T-cell (primary cell): Measurements from ENCODE around the gene MOB3B. TPM values are rescaled to one million over a fixed set of nuclear protein-coding genes. Genes with fewer than 3 reads are reported as not detected.
A peak's percentile ranks its signal among the peaks of the same experiment; 100 is the strongest.

ENCODE experiments used
- ATAC-seq, 4 experiments: fragments of 200-7000 bp in 3 of 4; fragments of 150-1000 bp in 1 of 4; cut with Tn5 transposase; replicated peaks in 1 of 4; 1 replicate in 3 of 4; 2 replicates in 1 of 4; pipeline ENCODE4 v1.10.0; 2021; ENCODE audit warnings: moderate library complexity in 3 of 4, mild to moderate bottlenecking in 2 of 4, moderate number of reproducible peaks in 1 of 4
- CTCF ChIA-PET, 2 donors: fragments of 300-600 bp; sonication (Branson Sonifier 250); formaldehyde crosslinking; loops; one replicate each; lab custom pipeline; 2022; ENCODE audit warnings: antibody characterized with exemption in 2 of 2; lab: Charles Lee
- POLR2A ChIA-PET, 2 donors: fragments of 300-600 bp; sonication (Branson Sonifier 250); formaldehyde crosslinking; loops; one replicate each; lab custom pipeline; 2022; ENCODE audit warnings: antibody characterized with exemption in 2 of 2; lab: Charles Lee
- DNase-seq, 35 experiments: peaks; one replicate each; pipeline versions ENCODE4 v3.0.0 to v3.0.0-alpha.2; 2013 to 2023
- H3K27ac ChIP-seq: one replicate; pipeline ENCODE4 v1.5.1; 2013; ENCODE audit warnings: low read length
- H3K27me3 ChIP-seq, 2 experiments: replicated peaks in 1 of 2; 1 replicate in 1 of 2; 2 replicates in 1 of 2; pipeline versions ENCODE4 v1.6.1 to v1.7.0; 2013; ENCODE audit warnings: low read length in 1 of 2, mixed read lengths in 1 of 2; ENCODE audit not compliant: control insufficient read depth in 2 of 2, insufficient read depth in 2 of 2; ENCODE audit errors: extremely low read depth in 1 of 2
- H3K36me3 ChIP-seq, 2 donors: 1 replicate in 1 of 2; 2 replicates in 1 of 2; pipeline versions ENCODE4 v1.6.1 to v1.7.0; 2013; ENCODE audit warnings: low read length in 1 of 2; ENCODE audit not compliant: control insufficient read depth in 2 of 2, insufficient read depth in 1 of 2; ENCODE audit errors: extremely low read depth in 1 of 2
- H3K4me1 ChIP-seq, 2 experiments: 1 replicate in 1 of 2; 2 replicates in 1 of 2; pipeline versions ENCODE4 v1.6.1 to v1.7.0; 2013; ENCODE audit warnings: low read length in 2 of 2, mixed read lengths in 1 of 2; ENCODE audit not compliant: insufficient read depth in 2 of 2, control insufficient read depth in 1 of 2; ENCODE audit errors: extremely low read depth in 1 of 2
- H3K4me3 ChIP-seq, 2 donors: 1 replicate in 1 of 2; 2 replicates in 1 of 2; pipeline versions ENCODE4 v1.5.1 to v1.7.0; 2013; ENCODE audit warnings: mild to moderate bottlenecking in 2 of 2, low read length in 1 of 2, moderate library complexity in 1 of 2; ENCODE audit not compliant: control insufficient read depth in 1 of 2; ENCODE audit errors: extremely low read depth in 1 of 2
- H3K9me3 ChIP-seq: 2 replicates; pipeline ENCODE4 v1.7.0; 2013
- H3K27ac Mint-ChIP-seq, 2 donors: one replicate each; pipeline ENCODE4 v1.8.0; 2020 to 2021; ENCODE audit warnings: mild to moderate bottlenecking in 2 of 2, mixed read lengths in 2 of 2
- H3K27me3 Mint-ChIP-seq, 2 donors: one replicate each; pipeline ENCODE4 v1.8.0; 2021 to 2022; ENCODE audit warnings: mixed read lengths in 2 of 2
- H3K36me3 Mint-ChIP-seq: one replicate; pipeline ENCODE4 v1.8.0; 2021; ENCODE audit warnings: mixed read lengths
- H3K4me1 Mint-ChIP-seq, 3 donors: one replicate each; pipeline ENCODE4 v1.8.0; 2020 to 2022; ENCODE audit warnings: mixed read lengths in 3 of 3, mild to moderate bottlenecking in 1 of 3
- H3K4me3 Mint-ChIP-seq, 3 donors: one replicate each; pipeline ENCODE4 v1.8.0; 2020 to 2022; ENCODE audit warnings: mild to moderate bottlenecking in 3 of 3, mixed read lengths in 3 of 3, moderate library complexity in 3 of 3
- H3K9me3 Mint-ChIP-seq, 3 donors: one replicate each; pipeline ENCODE4 v1.8.0; 2020 to 2022; ENCODE audit warnings: mixed read lengths in 3 of 3
- WGBS: methylation state at CpG from one replicate; pipeline ENCODE4 v1.1.5; 2013; ENCODE audit warnings: missing lambda C conversion rate; ENCODE audit not compliant: insufficient coverage; 5-methylcytosine and 5-hydroxymethylcytosine counted together
- total RNA-seq, 35 experiments: library from RNA in 6 of 35; stranded (reverse) in 6 of 35; fragments of 120-200 nt in 1 of 35; gene quantifications; one replicate each; pipeline versions ENCODE4 v1.2.1 to v1.2.4 and lab custom pipeline; 2013 to 2026

MOB3B gene
- total RNA-seq, 5 donors from 2014 or later (not counting 1 experiment from before 2014, with no cell fraction given): 0.40 to 0.72 (median 0.56) TPM

DNA sequence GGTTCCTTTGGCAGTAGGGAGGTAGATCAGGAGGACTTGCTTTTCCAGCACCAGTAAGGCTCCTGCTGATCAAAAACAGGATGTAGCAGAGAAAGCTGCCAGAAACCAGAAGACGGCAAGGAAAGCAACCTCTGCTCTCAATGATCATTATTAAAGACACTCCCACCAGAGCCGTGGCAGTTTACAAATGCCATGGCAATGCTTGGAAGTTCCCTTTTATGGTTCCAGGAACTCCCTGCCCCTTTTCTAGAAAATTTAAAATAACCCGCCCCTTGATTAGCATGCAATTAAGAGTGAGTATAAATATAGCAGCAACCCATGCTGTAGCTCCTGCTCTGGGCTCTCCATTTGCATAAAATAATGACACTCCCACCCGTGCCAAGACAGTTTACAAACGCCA lies 248.8 kb downstream of the MOB3B start:
- no peak for ATAC-seq
- DNase-seq: no peak
- Histone ChIP-seq H3K4me3 (no peak overlapping the region), H3K9me3 (no peaks in the 10 kb centered on the region), H3K36me3 (no peaks in the 10 kb centered on the region), H3K4me1 (no peaks in the 10 kb centered on the region), H3K27me3 (peaks cover 0 to 8% of the 10 kb centered on the region in 2 experiments), H3K27ac (no peak overlapping the region)
- ChIA-PET POLR2A (no interaction called here), CTCF (interaction anchor here in 1 of 2 donors (1.4 kb wide), 1 partner anchor 11 kb away, joined by 3 read pairs; no protein-coding TSS in a partner anchor)
- Mint-ChIP-seq H3K36me3 (no peaks in the 10 kb centered on the region), H3K4me3 (no peak overlapping the region), H3K27ac (no peak overlapping the region), H3K4me1 (no peaks in the 10 kb centered on the region), H3K27me3 (peaks cover 7 to 13% of the 10 kb centered on the region in 2 donors), H3K9me3 (no peaks in the 10 kb centered on the region)
- no CpG with 5 or more reads among the region's 5 CpGs for WGBS

DNA sequence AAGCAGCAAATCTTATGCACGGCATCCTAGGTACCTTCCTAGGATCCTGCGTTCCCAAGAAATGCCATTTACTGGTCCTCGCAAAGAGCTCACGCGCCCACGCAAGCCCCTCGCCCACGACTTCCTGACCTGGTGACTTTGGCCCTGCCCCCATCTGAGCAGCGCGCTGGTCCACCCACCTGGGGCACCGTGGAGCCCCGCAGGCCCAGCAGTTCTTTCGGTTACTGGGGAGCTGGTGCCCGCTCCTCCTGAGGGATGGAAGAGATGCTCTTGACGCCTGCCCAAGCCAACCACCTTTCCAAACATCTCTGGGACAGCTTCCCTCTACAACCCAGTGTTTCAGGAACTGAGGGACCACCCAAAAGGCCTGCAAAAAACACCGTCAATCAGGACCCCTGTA lies 249.4 kb downstream of the MOB3B start:
- no peaks in the 10 kb centered on the region for H3K4me1 ChIP-seq
- Mint-ChIP-seq H3K4me3 (no peak overlapping the region), H3K27me3 (peaks cover 7 to 11% of the 10 kb centered on the region in 2 donors), H3K9me3 (no peaks in the 10 kb centered on the region), H3K27ac (no peak overlapping the region), H3K36me3 (no peaks in the 10 kb centered on the region), H3K4me1 (no peaks in the 10 kb centered on the region)
- 89% methylated on average over 11 of the region's 16 CpGs for WGBS
- DNase-seq (no peak), ATAC-seq (no peak)
- no peak overlapping the region for H3K27ac ChIP-seq
- ChIA-PET CTCF (no interaction called here), POLR2A (no interaction called here)
- no peaks in the 10 kb centered on the region for H3K9me3 ChIP-seq
- peaks cover 0 to 8% of the 10 kb centered on the region in 2 experiments for H3K27me3 ChIP-seq
- H3K36me3 ChIP-seq: no peaks in the 10 kb centered on the region
- H3K4me3 ChIP-seq: no peak overlapping the region

DNA sequence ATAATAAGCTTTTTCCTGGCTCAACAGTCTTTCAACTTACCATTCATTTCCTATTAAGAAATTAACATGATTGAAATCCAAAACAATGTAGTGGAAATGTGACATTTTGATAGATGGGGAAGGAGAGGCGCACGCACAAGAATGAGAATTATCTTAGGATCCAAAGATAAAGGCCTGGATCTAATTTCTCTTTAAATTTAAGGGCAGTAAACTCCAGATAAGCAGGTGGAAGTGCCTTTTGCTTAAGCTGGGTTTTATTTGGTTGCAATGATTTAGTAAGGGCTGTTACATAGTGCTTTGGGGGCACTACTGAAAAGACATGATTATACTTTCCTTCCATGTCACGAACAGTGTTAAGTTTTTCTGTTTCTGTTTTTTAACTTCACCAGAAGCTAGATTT lies 250.0 kb downstream of the MOB3B start:
- H3K36me3 Mint-ChIP-seq: no peaks in the 10 kb centered on the region
- no peak overlapping the region for H3K4me3 ChIP-seq
- H3K27me3 ChIP-seq: peaks cover 0 to 8% of the 10 kb centered on the region in 2 experiments
- no peaks in the 10 kb centered on the region for H3K9me3 ChIP-seq
- no peaks in the 10 kb centered on the region for H3K4me1 ChIP-seq
- H3K27me3 Mint-ChIP-seq: peaks cover 7 to 11% of the 10 kb centered on the region in 2 donors
- H3K4me3 Mint-ChIP-seq: no peak overlapping the region
- H3K9me3 Mint-ChIP-seq: no peaks in the 10 kb centered on the region
- no peak overlapping the region for H3K27ac Mint-ChIP-seq
- POLR2A ChIA-PET: no interaction called here
- CTCF ChIA-PET: interaction anchor here in 1 of 2 donors (1.3 kb wide), 1 partner anchor 8 kb away, joined by 3 read pairs; no protein-coding TSS in a partner anchor
- DNase-seq (no peak), ATAC-seq (no peak)
- H3K4me1 Mint-ChIP-seq: no peaks in the 10 kb centered on the region
- H3K27ac ChIP-seq: no peak overlapping the region
- 94% methylated on average over 2 of the region's 3 CpGs for WGBS
- no peaks in the 10 kb centered on the region for H3K36me3 ChIP-seq

DNA sequence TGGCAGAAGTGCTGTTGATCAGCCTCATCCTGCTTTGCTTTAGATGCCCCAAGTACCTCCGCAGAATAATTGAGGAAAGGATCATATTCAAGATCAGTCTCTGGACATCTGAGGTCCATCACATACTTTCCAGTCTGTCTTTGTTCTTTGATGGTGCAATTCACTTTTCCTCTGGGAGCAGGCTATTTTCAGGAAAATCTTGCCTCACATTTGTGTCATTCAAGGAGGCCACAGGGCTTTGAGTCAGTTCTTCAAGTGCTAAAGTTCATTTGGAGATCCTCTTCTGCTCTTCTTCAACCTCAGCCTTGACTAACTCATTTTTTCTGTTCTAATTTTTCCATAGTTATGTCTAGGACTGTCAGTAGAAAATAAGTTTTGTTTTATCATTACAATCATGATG lies 251.2 kb downstream of the MOB3B start:
- H3K9me3 ChIP-seq: no peaks in the 10 kb centered on the region
- ChIA-PET POLR2A (no interaction called here), CTCF (no interaction called here)
- WGBS: no CpG with 5 or more reads among the region's 1 CpG
- no peak for ATAC-seq
- no peaks in the 10 kb centered on the region for H3K4me1 ChIP-seq
- Mint-ChIP-seq H3K36me3 (no peaks in the 10 kb centered on the region), H3K27me3 (peaks cover 7 to 11% of the 10 kb centered on the region in 2 donors), H3K27ac (no peak overlapping the region), H3K4me1 (no peaks in the 10 kb centered on the region), H3K9me3 (no peaks in the 10 kb centered on the region), H3K4me3 (no peak overlapping the region)
- H3K36me3 ChIP-seq: no peaks in the 10 kb centered on the region
- peaks cover 0 to 8% of the 10 kb centered on the region in 2 experiments for H3K27me3 ChIP-seq
- H3K27ac ChIP-seq: no peak overlapping the region
- DNase-seq: no peak
- H3K4me3 ChIP-seq: no peak overlapping the region

DNA sequence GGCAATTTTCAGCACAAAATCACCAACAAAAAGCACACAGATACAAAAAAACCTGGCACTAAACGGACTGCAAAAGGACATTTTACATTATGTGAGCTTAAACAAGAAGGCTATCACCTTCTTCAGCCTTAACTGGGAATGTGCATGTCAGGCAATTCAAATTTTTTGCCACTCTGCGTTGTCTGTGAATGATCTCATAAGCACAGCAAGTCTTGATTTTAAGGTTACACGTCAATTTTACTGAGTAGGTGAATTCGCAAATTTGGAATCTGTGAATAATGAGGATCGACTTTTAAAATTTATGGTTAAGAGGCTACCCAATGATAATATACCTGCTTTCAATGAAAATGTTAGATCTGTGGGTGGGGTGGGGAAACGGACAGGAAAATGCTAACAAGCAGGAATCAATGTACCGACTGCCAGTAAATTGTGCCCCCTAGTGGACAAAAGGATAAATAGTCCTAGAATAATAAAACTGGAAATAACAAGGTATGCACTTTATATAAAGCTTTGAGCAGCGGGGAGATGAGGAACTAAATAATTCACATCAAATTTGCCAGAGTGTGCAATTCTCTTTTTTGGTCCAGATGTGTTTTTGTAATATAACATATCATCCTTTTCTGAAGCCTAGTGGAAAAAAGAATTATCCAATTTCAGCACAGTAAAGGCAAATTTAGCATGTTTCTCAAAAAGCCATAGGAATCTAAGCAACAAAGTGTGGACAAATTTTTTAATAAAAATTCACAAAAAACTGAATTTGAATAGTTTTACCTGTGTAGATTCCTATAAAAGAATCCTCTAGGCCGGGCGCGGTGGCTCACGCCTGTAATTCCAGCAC lies 253.2 kb downstream of the MOB3B start:
- peaks cover under 1 to 8% of the 10 kb centered on the region in 2 donors for H3K27me3 Mint-ChIP-seq
- POLR2A ChIA-PET: no interaction called here
- no peak overlapping the region for H3K4me3 Mint-ChIP-seq
- WGBS: 0% methylated on average over 1 of the region's 12 CpGs
- CTCF ChIA-PET: interaction anchor here in 1 of 2 donors (0.6 to 0.7 kb wide), 3 partner anchors 13 to 29 kb away, joined by 3 read pairs; no protein-coding TSS in a partner anchor
- peak in 1 of 4 experiments; percentile 52 for ATAC-seq
- Histone ChIP-seq H3K4me3 (no peak overlapping the region), H3K27me3 (peaks cover 0 to 8% of the 10 kb centered on the region in 2 experiments), H3K4me1 (no peaks in the 10 kb centered on the region), H3K9me3 (no peaks in the 10 kb centered on the region), H3K36me3 (no peaks in the 10 kb centered on the region), H3K27ac (no peak overlapping the region)
- H3K9me3 Mint-ChIP-seq: no peaks in the 10 kb centered on the region
- peak in 3 of 35 experiments; percentile 5 to 54 (median 16) for DNase-seq
- no peak overlapping the region for H3K27ac Mint-ChIP-seq
- no peaks in the 10 kb centered on the region for H3K36me3 Mint-ChIP-seq
- no peaks in the 10 kb centered on the region for H3K4me1 Mint-ChIP-seq
